Measurements from ENCODE around the gene TMEM108. TPM values are rescaled to one million over a fixed set of nuclear protein-coding genes. Genes with fewer than 3 reads are reported as not detected.

TMEM108 gene
- total and polyA plus RNA-seq, 10 of the 15 experiments (the other 5 are each of a cell fraction or from before 2014, with no cell fraction given) = 0.02 to 0.58 (median 0.12) TPM; not detected in 5

DNA sequence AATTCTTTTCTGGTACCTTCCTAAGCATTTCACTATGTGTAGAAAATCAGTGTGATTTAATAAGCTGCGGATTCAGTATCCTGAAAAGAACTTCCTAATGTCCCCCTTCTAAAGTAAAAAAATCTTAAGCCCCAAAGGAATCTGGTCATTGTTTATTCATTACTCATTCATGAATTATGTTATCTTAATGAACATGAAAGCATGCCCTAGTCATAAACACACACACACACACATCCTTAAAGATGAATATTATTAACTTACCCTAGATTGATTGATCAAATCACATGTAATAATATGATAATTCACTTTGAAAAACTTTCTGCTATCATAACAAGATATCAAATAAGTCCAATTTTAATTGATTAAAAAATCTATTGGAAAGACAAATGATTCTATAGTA, 265.2 kb downstream of the TMEM108 start:
- no peak overlapping the region for H3K9ac ChIP-seq (ENCODE audit: control insufficient read depth, insufficient read depth, low read length)
- ATAC-seq = no peak
- no peaks in the 10 kb centered on the region for H3K36me3 ChIP-seq (ENCODE audit: control insufficient read depth in 2 of 2, insufficient read depth in 2 of 2, low read length in 1 of 2)
- no peak overlapping the region for H2AFZ ChIP-seq (ENCODE audit: control insufficient read depth, low read depth, low read length)
- H4K20me1 ChIP-seq (ENCODE audit: control insufficient read depth, insufficient read depth) = no peaks in the 10 kb centered on the region
- H3K9me3 ChIP-seq (replicated peaks; ENCODE audit: control insufficient read depth, insufficient read depth, low read length) = no peaks in the 10 kb centered on the region; the same call in 2 of the 3 replicates
- H3K79me2 ChIP-seq (ENCODE audit: control insufficient read depth, insufficient read depth, low read length) = no peaks in the 10 kb centered on the region
- FAIRE-seq = no peak
- no peak overlapping the region for H3K27ac ChIP-seq (ENCODE audit: control insufficient read depth, insufficient read depth)
- CTCF ChIA-PET = no interaction called here
- no peak overlapping the region for H3K4me3 ChIP-seq
- H3K4me1 ChIP-seq (ENCODE audit: control insufficient read depth, insufficient read depth, low read length) = no peaks in the 10 kb centered on the region
- RAD21 ChIA-PET (ENCODE audit: unreplicated experiment) = no interaction called here
- in situ Hi-C loops (cut with MboI) (no loop called here), intact Hi-C loops (cut with micrococcal nuclease; ENCODE audit: unreplicated experiment) (no loop called here)
- no peak overlapping the region for H3K4me2 ChIP-seq (ENCODE audit: control insufficient read depth, insufficient read depth)
- WGBS (ENCODE audit: insufficient coverage, insufficient replicate concordance, low lambda C conversion rate, missing lambda C conversion rate) = 83% methylated on average over 1 of the region's 1 CpG
- DNase-seq (ENCODE audit: low read depth, low spot score) = no peak
- H3K27me3 ChIP-seq (replicated peaks in 1 of 2; ENCODE audit: control insufficient read depth in 2 of 2, insufficient read depth in 2 of 2, low read length in 1 of 2) = no peaks in the 10 kb centered on the region
- no TSS peak for BruUV-seq (replicated peaks)
- SMC1A ChIA-PET (ENCODE audit: uncharacterized antibody, unreplicated experiment) = no interaction called here
- POLR2A ChIA-PET = no interaction called here
- no peak for TF ChIP-seq HCFC1 (IDR thresholded peaks at IDR 0.05; ENCODE audit: low read length)
- no peak for TF ChIP-seq ESRRA (IDR thresholded peaks at IDR 0.05; ENCODE audit: low read length)
- TF ChIP-seq SRF (IDR thresholded peaks at IDR 0.05; ENCODE audit: low read depth in 2 of 2, low read length in 2 of 2) = no peak
- TF ChIP-seq MYC (IDR thresholded peaks at IDR 0.05; ENCODE audit: insufficient read depth, insufficient read length, insufficient replicate concordance, low read length, severe bottlenecking) = no peak
- no peak for TF ChIP-seq TCF3 (IDR thresholded peaks at IDR 0.05; ENCODE audit: borderline replicate concordance, insufficient read depth, low read depth, low read length)
- TF ChIP-seq, protein P1, sequence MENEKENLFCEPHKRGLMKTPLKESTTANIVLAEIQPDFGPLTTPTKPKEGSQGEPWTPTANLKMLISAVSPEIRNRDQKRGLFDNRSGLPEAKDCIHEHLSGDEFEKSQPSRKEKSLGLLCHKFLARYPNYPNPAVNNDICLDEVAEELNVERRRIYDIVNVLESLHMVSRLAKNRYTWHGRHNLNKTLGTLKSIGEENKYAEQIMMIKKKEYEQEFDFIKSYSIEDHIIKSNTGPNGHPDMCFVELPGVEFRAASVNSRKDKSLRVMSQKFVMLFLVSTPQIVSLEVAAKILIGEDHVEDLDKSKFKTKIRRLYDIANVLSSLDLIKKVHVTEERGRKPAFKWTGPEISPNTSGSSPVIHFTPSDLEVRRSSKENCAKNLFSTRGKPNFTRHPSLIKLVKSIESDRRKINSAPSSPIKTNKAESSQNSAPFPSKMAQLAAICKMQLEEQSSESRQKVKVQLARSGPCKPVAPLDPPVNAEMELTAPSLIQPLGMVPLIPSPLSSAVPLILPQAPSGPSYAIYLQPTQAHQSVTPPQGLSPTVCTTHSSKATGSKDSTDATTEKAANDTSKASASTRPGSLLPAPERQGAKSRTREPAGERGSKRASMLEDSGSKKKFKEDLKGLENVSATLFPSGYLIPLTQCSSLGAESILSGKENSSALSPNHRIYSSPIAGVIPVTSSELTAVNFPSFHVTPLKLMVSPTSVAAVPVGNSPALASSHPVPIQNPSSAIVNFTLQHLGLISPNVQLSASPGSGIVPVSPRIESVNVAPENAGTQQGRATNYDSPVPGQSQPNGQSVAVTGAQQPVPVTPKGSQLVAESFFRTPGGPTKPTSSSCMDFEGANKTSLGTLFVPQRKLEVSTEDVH (IDR thresholded peaks at IDR 0.05; ENCODE audit: low read depth, partially characterized antibody) = no peak
- no peak for TF ChIP-seq RCOR1 (conservative IDR thresholded peaks at IDR 0.05; ENCODE audit: low read depth, low read length)
- TF ChIP-seq MTA2 (IDR thresholded peaks at IDR 0.05; ENCODE audit: low read depth) = no peak
- TF ChIP-seq ZNF217 (IDR thresholded peaks at IDR 0.05) = no peak
- no peak for TF ChIP-seq SUZ12 (IDR thresholded peaks at IDR 0.05; ENCODE audit: unreplicated experiment)
- TF ChIP-seq FOXM1 (IDR thresholded peaks at IDR 0.05; ENCODE audit: low read depth, low read length) = no peak
- TF ChIP-seq POLR2A (IDR thresholded peaks at IDR 0.05; ENCODE audit: low read depth, low read length) = no peak
- TF ChIP-seq, protein P2, sequence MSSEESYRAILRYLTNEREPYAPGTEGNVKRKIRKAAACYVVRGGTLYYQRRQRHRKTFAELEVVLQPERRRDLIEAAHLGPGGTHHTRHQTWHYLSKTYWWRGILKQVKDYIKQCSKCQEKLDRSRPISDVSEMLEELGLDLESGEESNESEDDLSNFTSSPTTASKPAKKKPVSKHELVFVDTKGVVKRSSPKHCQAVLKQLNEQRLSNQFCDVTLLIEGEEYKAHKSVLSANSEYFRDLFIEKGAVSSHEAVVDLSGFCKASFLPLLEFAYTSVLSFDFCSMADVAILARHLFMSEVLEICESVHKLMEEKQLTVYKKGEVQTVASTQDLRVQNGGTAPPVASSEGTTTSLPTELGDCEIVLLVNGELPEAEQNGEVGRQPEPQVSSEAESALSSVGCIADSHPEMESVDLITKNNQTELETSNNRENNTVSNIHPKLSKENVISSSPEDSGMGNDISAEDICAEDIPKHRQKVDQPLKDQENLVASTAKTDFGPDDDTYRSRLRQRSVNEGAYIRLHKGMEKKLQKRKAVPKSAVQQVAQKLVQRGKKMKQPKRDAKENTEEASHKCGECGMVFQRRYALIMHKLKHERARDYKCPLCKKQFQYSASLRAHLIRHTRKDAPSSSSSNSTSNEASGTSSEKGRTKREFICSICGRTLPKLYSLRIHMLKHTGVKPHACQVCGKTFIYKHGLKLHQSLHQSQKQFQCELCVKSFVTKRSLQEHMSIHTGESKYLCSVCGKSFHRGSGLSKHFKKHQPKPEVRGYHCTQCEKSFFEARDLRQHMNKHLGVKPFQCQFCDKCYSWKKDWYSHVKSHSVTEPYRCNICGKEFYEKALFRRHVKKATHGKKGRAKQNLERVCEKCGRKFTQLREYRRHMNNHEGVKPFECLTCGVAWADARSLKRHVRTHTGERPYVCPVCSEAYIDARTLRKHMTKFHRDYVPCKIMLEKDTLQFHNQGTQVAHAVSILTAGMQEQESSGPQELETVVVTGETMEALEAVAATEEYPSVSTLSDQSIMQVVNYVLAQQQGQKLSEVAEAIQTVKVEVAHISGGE (CRISPR knock-in tag; IDR thresholded peaks at IDR 0.05) = no peak
- TF ChIP-seq, protein P3, sequence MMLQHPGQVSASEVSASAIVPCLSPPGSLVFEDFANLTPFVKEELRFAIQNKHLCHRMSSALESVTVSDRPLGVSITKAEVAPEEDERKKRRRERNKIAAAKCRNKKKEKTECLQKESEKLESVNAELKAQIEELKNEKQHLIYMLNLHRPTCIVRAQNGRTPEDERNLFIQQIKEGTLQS (IDR thresholded peaks at IDR 0.05; ENCODE audit: borderline replicate concordance, extremely low read depth, low read depth, low read length) = no peak
- TF ChIP-seq, protein P4, sequence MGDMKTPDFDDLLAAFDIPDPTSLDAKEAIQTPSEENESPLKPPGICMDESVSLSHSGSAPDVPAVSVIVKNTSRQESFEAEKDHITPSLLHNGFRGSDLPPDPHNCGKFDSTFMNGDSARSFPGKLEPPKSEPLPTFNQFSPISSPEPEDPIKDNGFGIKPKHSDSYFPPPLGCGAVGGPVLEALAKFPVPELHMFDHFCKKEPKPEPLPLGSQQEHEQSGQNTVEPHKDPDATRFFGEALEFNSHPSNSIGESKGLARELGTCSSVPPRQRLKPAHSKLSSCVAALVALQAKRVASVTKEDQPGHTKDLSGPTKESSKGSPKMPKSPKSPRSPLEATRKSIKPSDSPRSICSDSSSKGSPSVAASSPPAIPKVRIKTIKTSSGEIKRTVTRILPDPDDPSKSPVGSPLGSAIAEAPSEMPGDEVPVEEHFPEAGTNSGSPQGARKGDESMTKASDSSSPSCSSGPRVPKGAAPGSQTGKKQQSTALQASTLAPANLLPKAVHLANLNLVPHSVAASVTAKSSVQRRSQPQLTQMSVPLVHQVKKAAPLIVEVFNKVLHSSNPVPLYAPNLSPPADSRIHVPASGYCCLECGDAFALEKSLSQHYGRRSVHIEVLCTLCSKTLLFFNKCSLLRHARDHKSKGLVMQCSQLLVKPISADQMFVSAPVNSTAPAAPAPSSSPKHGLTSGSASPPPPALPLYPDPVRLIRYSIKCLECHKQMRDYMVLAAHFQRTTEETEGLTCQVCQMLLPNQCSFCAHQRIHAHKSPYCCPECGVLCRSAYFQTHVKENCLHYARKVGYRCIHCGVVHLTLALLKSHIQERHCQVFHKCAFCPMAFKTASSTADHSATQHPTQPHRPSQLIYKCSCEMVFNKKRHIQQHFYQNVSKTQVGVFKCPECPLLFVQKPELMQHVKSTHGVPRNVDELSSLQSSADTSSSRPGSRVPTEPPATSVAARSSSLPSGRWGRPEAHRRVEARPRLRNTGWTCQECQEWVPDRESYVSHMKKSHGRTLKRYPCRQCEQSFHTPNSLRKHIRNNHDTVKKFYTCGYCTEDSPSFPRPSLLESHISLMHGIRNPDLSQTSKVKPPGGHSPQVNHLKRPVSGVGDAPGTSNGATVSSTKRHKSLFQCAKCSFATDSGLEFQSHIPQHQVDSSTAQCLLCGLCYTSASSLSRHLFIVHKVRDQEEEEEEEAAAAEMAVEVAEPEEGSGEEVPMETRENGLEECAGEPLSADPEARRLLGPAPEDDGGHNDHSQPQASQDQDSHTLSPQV (IDR thresholded peaks at IDR 0.05) = no peak

Data from GM12878 (cell line).